ENCODE measurements around the gene SPECC1. TPM values are rescaled to one million over a fixed set of nuclear protein-coding genes. Genes with fewer than 3 reads are reported as not detected.

The SPECC1 gene
- total and polyA plus RNA-seq, 3 donors from 2014 or later, result 78.6 to 160 (median 148) TPM

- intact Hi-C loops (cut with DNase I; ENCODE audit: low total_unique reads), result no loop called here
- DNase-seq, result no peak
- no peak overlapping the region for H3K4me3 ChIP-seq
- H3K27me3 ChIP-seq, result no peaks in the 10 kb centered on the region
- TF ChIP-seq CTCF (IDR thresholded peaks at IDR 0.05) (no peak), POLR2A (IDR thresholded peaks at IDR 0.05) (no peak)
- H3K27ac ChIP-seq, result no peak overlapping the region
- 100% methylated on average over 1 of the region's 1 CpG for WGBS, 2 donors
- H3K4me1 ChIP-seq, result no peaks in the 10 kb centered on the region
- H3K36me3 ChIP-seq (ENCODE audit: low read depth, missing control alignments), result no peaks in the 10 kb centered on the region
- no peaks in the 10 kb centered on the region for H3K9me3 ChIP-seq
Measured at GRCh38 chr17:19996086-19996485, 13.1 kb upstream of the SPECC1 start.

- no peak for TF ChIP-seq POLR2A (IDR thresholded peaks at IDR 0.05)
- TF ChIP-seq CTCF (IDR thresholded peaks at IDR 0.05), result no peak
- DNase-seq, result no peak
- no peak overlapping the region for H3K27ac ChIP-seq
- H3K9me3 ChIP-seq, result no peaks in the 10 kb centered on the region
- no peaks in the 10 kb centered on the region for H3K36me3 ChIP-seq (ENCODE audit: low read depth, missing control alignments)
- no peak overlapping the region for H3K4me3 ChIP-seq
- WGBS, 2 donors, result 52 to 65% methylated on average over 5 of the region's 5 CpGs
- H3K27me3 ChIP-seq, result no peaks in the 10 kb centered on the region
- intact Hi-C loops (cut with DNase I; ENCODE audit: low total_unique reads), result no loop called here
- H3K4me1 ChIP-seq, result no peaks in the 10 kb centered on the region
Measured at GRCh38 chr17:19996502-19996901, 12.7 kb upstream of the SPECC1 start.

- 23 to 26% methylated on average over 32 to 35 of the region's 35 CpGs for WGBS, 2 donors
Measured at GRCh38 chr17:20008242-20009051, 712 bp upstream of the SPECC1 start.

GRCh38 chr17:20009052-20009301 is 182 bp upstream of the SPECC1 start:
- TF ChIP-seq CTCF (IDR thresholded peaks at IDR 0.05) (no peak), POLR2A (IDR thresholded peaks at IDR 0.05) (no peak)
- Histone ChIP-seq H3K36me3 (ENCODE audit: low read depth, missing control alignments) (no peaks in the 10 kb centered on the region), H3K4me3 (peak overlapping the region; percentile 60 to 81), H3K4me1 (no peaks in the 10 kb centered on the region), H3K27me3 (no peaks in the 10 kb centered on the region), H3K27ac (peak overlapping the region; percentile 15 to 88), H3K9me3 (no peaks in the 10 kb centered on the region)
- DNase-seq, result no peak
- intact Hi-C loops (cut with DNase I; ENCODE audit: low total_unique reads), result loop anchor here (10.0 kb wide), 1 partner anchor 96 kb away; no protein-coding TSS in a partner anchor
- WGBS, 2 donors, result 0% methylated on average over 12 to 15 of the region's 18 CpGs

More at GRCh38 chr17:20008242-20009051, 712 bp upstream of the SPECC1 start:
- H3K27me3 ChIP-seq, result no peaks in the 10 kb centered on the region
- DNase-seq, result peak; percentile 43
- intact Hi-C loops (cut with DNase I; ENCODE audit: low total_unique reads), result loop anchor here (10.0 kb wide), 1 partner anchor 96 kb away; no protein-coding TSS in a partner anchor
- H3K27ac ChIP-seq, result peak overlapping the region; percentile 15 to 88
- H3K9me3 ChIP-seq, result no peaks in the 10 kb centered on the region
- H3K4me1 ChIP-seq, result no peaks in the 10 kb centered on the region
- no peaks in the 10 kb centered on the region for H3K36me3 ChIP-seq (ENCODE audit: low read depth, missing control alignments)
- peak overlapping the region; percentile 60 to 81 for H3K4me3 ChIP-seq
- TF ChIP-seq POLR2A (IDR thresholded peaks at IDR 0.05), result no peak
- TF ChIP-seq CTCF (IDR thresholded peaks at IDR 0.05), result no peak
